Measurements from ENCODE around the gene TAF11. TPM values are rescaled to one million over a fixed set of nuclear protein-coding genes. Genes with fewer than 3 reads are reported as not detected.

Gene TAF11
- total RNA-seq, 1 donor: 24.2 TPM

DNA sequence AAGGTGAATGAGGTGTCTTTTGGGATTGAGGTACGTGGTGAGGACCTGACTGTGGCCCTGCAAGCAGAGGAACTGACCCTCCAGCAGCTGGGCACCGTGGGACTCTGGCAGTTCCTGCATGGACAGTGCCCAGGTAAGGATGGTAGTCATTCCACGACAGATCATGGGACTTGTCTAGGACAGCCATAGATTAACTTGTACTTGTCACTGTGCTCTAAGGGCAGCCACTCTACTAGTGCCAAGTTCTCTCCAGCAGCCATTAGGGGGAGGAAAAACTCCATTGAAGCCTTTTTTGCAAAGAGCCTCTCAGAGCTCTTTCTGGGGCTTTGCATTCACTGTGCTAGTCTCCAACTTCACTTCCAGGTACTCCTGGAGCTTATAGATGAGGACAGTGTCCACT, 20.4 kb downstream of the TAF11 start:
- no peak overlapping the region for H3K4me3 ChIP-seq (ENCODE audit: low read depth, low read length)
- DNase-seq (ENCODE audit: low read depth): no peak
- TF ChIP-seq, protein P1, sequence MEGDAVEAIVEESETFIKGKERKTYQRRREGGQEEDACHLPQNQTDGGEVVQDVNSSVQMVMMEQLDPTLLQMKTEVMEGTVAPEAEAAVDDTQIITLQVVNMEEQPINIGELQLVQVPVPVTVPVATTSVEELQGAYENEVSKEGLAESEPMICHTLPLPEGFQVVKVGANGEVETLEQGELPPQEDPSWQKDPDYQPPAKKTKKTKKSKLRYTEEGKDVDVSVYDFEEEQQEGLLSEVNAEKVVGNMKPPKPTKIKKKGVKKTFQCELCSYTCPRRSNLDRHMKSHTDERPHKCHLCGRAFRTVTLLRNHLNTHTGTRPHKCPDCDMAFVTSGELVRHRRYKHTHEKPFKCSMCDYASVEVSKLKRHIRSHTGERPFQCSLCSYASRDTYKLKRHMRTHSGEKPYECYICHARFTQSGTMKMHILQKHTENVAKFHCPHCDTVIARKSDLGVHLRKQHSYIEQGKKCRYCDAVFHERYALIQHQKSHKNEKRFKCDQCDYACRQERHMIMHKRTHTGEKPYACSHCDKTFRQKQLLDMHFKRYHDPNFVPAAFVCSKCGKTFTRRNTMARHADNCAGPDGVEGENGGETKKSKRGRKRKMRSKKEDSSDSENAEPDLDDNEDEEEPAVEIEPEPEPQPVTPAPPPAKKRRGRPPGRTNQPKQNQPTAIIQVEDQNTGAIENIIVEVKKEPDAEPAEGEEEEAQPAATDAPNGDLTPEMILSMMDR (IDR thresholded peaks at IDR 0.05; ENCODE audit: insufficient read depth, low read depth, low read length): no peak

DNA sequence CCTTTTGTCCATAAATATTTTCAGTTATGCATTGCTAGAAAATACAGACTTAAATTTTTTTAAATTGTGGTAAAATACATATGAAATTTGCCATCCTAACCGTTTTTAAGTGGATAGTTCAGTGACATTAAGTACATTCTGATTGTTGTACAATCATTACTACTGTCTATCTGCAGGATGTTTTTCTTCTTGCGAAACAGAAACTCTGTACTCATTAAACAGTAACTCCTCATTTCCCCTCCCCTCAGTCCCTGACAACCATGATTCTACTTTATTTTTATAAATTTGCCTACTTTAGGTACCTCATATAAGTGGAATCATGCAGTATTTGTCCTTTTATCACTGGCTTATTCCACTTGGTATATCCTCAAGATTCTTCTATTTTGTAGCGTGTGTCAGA, 21.3 kb downstream of the TAF11 start:
- TF ChIP-seq, protein P1 (IDR thresholded peaks at IDR 0.05; ENCODE audit: insufficient read depth, low read depth, low read length): no peak
- DNase-seq (ENCODE audit: low read depth): peak; percentile 12
- no peak overlapping the region for H3K4me3 ChIP-seq (ENCODE audit: low read depth, low read length)

DNA sequence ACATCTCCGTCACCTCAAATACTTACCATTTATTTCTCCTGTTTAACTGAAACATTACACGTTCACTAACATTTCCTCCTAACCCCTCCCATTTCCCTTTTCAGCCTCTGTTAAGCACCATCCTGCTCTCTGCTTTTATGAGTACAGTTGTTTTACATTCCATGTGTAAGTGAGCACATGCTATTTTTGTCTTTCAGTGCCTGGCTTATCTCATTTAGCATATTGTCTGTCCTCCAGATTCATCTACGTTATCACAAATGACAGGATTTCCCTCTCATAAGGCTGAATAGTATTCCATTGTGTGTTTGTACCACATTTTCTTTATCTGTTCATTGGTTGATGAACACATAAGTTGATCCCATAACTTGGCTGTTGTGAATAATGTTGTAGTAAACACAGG, 22.7 kb downstream of the TAF11 start:
- TF ChIP-seq, protein P1 (IDR thresholded peaks at IDR 0.05; ENCODE audit: insufficient read depth, low read depth, low read length): no peak
- H3K4me3 ChIP-seq (ENCODE audit: low read depth, low read length): no peak overlapping the region
- DNase-seq (ENCODE audit: low read depth): peak; percentile 83

DNA sequence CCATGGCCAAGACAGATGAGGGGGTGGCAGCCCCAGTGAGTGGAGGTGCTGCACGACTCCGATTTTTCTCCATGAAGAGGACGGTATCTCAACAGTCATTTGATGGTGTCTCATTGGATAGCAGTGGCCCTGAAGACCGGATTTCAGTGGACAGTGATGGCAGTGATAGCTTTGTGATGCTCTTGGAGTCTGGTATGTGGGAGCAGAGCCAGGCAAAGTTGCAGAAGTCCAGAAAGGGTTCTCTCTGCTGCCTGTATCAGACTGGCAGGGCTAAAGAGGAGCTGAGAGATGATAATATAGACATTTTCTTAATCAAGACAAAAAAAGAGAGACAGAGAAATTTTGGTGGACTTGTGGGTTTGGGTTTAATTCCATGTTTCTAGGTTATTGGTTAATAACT, 23.8 kb downstream of the TAF11 start:
- no peak overlapping the region for H3K4me3 ChIP-seq (ENCODE audit: low read depth, low read length)
- TF ChIP-seq, protein P1 (IDR thresholded peaks at IDR 0.05; ENCODE audit: insufficient read depth, low read depth, low read length): no peak
- no peak for DNase-seq (ENCODE audit: low read depth)

DNA sequence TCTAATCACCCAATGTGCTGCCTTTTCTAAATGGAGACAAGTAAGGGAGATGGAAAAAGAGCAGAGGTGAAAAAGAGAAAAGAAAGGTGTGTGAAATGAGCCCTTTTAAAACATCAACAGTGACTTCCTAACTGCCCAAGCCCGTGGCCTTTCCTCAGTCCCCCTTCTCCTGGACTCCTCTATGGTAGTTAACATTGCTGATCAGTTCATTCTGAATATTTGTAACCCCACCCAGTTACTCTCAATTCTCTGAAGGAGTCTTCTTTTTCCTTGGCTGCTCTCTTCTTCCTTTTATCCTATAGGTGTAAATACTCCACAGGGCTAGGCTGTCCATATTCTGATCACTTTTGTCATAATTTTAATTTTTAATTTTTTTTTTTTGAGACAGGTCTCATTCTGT, 27.1 kb downstream of the TAF11 start:
- DNase-seq (ENCODE audit: low read depth): no peak
- H3K4me3 ChIP-seq (ENCODE audit: low read depth, low read length): no peak overlapping the region
- TF ChIP-seq, protein P1 (IDR thresholded peaks at IDR 0.05; ENCODE audit: insufficient read depth, low read depth, low read length): no peak

DNA sequence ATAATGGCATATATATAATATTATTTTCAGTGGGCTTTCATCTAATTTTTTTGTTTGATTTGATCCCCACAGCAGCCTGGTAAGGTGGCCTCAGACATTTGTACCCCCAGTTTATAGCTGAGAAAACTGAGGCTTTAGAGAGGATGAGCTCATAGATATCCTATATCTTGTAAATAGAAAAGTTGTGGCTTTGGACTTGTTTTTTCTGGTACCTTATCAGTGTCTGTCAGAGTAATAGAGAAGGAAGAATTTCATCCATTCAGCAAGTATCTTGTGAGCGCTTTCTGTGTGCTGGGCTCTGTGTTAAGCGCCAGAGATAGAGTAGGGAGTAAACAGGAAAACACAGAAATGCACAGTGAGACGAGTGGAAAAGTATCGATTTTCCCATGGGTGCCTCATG, 27.9 kb downstream of the TAF11 start:
- H3K4me3 ChIP-seq (ENCODE audit: low read depth, low read length): no peak overlapping the region
- TF ChIP-seq, protein P1 (IDR thresholded peaks at IDR 0.05; ENCODE audit: insufficient read depth, low read depth, low read length): no peak
- DNase-seq (ENCODE audit: low read depth): no peak

DNA sequence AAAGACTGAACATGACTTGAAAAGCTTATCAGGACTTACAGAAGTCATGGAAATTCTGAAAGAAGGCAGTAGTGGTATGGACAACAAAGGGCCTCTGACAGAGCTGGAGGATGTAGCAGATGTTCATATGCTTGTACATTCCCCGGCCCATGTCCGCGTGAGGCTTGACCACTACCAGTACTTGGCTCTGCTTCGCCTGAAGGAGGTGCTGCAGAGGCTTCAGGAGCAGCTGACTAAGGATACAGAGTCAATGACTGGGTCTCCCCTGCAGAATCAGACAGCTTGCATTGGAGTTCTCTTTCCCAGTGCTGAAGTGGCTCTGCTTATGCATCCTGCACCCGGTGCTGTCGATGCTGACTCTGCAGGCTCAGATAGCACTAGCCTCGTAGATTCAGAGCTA, 29.2 kb downstream of the TAF11 start:
- DNase-seq (ENCODE audit: low read depth): no peak
- H3K4me3 ChIP-seq (ENCODE audit: low read depth, low read length): no peak overlapping the region
- TF ChIP-seq, protein P1 (IDR thresholded peaks at IDR 0.05; ENCODE audit: insufficient read depth, low read depth, low read length): no peak

Measured in fibroblast of villous mesenchyme (primary cell).